ENCODE data around the gene MRRF.
"Not testable (repeated sequence)": the region's sequence is repeated elsewhere in the genome, so short reads cannot be mapped to it uniquely, and the experiment has no call there.

The MRRF gene

DNA sequence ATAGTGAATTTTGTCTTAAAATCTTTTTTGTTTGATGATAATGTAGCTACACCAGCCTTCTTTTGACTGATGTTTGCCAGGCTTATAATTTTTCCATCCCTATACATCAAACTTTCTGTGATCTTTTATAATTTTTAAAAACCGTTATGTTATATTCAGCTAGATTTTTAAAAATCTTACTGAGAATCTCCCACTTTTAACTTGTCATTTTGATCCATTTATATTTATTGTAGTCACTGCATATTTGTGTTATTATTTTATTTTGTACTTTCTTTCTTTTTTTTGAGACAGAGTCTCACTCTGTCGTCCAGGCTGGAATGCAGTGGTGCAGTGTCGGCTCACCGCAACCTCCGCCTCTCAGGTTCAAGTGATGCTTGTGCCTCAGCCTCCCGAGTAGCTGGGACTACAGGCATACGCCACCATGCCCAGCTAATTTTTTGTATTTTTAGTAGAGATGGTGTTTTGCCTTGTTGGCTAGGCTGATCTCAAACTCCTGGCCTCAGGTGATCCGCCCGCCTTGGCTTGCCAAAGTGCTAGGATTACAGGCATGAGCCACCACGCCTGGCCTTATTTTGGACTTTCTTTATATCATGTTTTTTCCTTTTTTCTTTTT, 12.7 kb downstream of the MRRF start:
- no peak for DNase-seq

DNA sequence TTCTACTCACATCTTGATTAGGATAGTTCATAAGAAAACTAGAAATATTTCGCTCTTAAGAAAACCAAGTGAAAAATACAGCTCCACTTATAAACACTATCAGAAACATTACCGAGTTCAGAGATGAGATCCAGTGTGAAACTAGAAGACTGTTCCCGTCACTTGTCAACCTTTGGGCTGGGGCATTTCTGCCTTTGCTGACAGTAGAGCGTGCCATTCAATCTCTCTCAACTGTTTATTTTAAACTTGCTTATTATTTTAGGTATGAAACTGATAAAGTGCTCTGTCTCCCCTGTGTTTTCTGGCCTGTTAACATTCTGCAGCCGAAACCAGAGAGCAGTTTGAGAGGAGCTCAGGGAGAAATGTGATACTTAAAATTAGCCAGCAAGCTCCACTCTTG, 16.7 kb downstream of the MRRF start:
- no peak for DNase-seq

GRCh38 chr9:122286764-122287163, 22.1 kb downstream of the MRRF start:
- no peak for DNase-seq

- no peak for DNase-seq
Observed at GRCh38 chr9:122287214-122287720, 22.6 kb downstream of the MRRF start.

DNA sequence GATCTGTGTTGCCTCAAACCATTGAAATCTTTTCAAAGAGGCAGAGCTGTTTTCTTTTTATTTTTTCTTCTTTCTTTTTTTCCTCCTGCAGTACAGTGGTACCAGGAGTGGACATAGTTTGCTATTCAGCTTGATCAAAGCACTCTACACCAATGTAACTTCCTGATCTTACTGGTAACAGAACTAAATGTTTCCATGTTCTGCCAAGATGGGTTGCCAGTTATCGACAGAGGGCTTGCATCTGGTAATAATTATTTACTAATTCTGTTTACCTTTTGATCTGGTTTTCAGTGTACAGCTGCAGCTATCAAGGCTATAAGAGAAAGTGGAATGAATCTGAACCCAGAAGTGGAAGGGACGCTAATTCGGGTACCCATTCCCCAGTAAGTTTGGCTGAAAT, 26.8 kb downstream of the MRRF start:
- DNase-seq: no peak

GRCh38 chr9:122294531-122294930, 29.8 kb downstream of the MRRF start:
- no peak for DNase-seq

DNA sequence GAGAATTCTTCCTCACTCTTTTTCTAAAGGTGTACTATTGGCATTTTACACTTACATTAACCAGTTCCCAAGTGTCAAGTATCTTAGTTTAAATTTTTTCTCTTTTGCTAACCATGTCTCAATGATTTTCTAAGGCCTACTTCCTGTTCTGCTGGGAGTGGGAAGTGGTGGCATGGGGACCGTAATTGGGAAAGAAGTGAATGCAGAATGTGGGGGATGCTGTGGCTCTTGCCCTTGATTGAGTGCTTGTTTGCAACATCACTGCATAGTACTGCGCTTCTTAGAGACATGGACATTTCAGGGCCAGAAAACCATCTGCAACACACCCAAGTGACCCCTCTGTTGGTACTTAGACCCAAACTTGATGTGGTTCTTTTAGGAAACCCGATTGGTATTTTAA, 32.8 kb downstream of the MRRF start:
- DNase-seq: no peak

GRCh38 chr9:122302237-122303093, 37.8 kb downstream of the MRRF start:
- no peak for DNase-seq

DNA sequence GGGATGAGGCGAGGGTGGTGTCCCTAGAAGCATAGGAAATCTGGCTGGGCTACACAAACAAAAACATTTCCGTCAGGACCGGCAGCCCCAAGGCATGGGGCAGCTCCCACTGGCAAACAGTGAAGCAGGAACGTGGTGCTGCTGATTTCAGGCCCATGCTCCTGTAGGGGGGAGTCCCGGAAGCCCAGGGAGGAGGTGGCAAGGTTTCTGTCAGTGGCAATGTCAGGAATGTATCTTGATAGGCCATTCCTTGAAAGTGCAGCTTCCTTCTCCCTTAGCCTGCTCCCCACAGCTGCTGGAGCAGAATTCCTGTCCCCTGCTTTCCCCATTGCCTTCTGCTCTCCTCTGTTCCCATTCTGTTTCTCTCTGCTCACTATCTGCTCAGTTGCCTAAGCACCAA, 42.4 kb downstream of the MRRF start:
- DNase-seq: no peak

DNA sequence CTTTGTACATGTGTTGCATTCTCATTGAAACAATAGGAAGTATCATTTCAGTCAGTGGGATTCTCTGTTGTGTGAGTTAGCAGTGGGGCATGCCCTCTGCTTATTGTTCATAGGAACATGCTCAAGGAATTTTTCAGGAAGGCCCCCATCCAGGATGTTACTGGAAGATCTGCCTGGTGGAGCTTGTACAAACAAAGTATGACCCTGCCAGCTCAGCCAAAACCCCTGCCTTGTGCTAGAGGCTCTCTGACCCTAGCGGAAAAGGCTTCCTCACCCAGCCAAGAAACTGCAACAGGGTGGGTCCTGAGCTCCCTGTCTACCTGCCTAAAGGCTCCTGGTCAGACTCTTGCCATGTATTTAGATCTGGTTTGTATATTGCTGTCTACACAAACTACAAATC, 43.2 kb downstream of the MRRF start:
- no peak for DNase-seq

GRCh38 chr9:122309861-122310260, 45.2 kb downstream of the MRRF start:
- DNase-seq: no peak

DNA sequence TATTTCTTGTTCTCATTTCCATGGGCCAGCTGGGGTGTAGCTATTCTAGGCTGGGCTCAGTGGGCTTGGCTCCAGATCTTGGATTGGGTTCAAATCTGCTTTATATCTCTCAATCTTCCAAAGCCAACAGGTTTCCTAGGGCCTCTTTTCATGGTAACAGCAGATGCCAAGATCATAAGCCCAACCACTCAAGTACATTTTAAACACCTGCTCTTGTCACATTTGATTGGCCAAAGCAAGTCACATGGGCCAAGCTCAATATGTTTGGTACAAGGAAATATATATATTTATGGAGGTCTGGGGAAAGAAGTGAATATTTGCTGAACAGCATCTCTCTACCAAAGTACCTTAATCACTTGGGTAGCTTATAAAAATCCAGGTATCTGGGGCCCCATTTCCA, 49.5 kb downstream of the MRRF start:
- no peak for DNase-seq

DNA sequence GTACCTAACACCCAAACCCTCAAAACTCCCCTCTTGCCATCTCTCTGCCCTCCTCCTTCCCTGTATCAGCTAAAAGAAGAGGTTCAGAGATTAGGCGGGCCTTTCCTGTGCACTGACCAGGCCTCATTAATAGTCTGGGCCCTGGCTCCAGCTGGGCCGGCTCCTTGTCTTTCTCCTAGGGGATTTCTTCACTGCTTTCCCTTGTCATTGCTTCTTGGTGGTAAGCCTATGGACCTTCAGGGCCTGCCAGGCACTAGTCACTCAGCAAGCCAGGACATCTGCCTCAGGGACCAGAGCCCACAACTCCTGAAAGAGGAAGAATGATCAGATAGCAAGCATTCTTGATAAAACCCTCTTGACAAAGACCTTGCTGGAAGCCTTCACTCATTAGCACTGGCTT, 50.9 kb downstream of the MRRF start:
- no peak for DNase-seq

GRCh38 chr9:122318284-122318683, 53.6 kb downstream of the MRRF start:
- no peak for DNase-seq

- no peak for DNase-seq
Observed at GRCh38 chr9:122320413-122320881, 55.8 kb downstream of the MRRF start.

DNA sequence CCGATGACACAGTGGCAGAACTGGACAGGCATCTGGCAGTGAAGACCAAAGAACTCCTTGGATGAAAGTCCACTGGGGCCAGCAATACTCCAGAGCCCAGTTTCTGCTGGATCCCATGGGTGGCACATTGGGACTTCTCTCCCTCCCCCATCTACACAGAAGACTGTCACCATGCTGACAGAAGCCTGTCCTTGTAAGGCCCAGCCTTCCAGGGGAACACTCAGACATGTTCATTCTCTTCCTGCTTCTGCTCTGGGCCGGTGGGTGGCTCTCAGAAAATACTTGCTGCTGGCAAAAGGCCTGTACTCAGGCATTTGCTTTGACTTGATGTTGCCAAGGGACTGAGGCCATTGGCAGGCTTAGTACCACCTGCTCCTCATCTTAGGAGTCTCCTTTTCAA, 57.9 kb downstream of the MRRF start:
- no peak for DNase-seq

GRCh38 chr9:122324665-122325064, 60.0 kb downstream of the MRRF start:
- not testable (repeated sequence) for DNase-seq

GRCh38 chr9:122325124-122325523, 60.4 kb downstream of the MRRF start:
- no peak for DNase-seq

GRCh38 chr9:122327175-122327574, 62.5 kb downstream of the MRRF start:
- DNase-seq: no peak

GRCh38 chr9:122329597-122329996, 64.9 kb downstream of the MRRF start:
- no peak for DNase-seq

GRCh38 chr9:122330466-122330865, 65.8 kb downstream of the MRRF start:
- not testable (repeated sequence) for DNase-seq

- no peak for DNase-seq
Observed at GRCh38 chr9:122331523-122331927, 66.8 kb downstream of the MRRF start.

- DNase-seq: no peak
Observed at GRCh38 chr9:122332083-122332482, 67.4 kb downstream of the MRRF start.

- DNase-seq: no peak
Observed at GRCh38 chr9:122332644-122333043, 68.0 kb downstream of the MRRF start.

Data from CD4-positive, alpha-beta T cell treated with Interleukin-1 beta for 1 hour (primary cell).